GM10248 (cell line): ENCODE results near the gene LSM3.
"Not testable (repeated sequence)": the region's sequence is repeated elsewhere in the genome, so short reads cannot be mapped to it uniquely, and the experiment has no call there.

Experiments used
- CTCF ChIA-PET: fragments of 300-600 bp; sonication (Branson Sonifier 250); formaldehyde crosslinking; extraction: SDS; loops from one replicate; lab custom pipeline; 2021; ENCODE audit warnings: antibody characterized with exemption; lab: Yijun Ruan, JAX
- POLR2A ChIA-PET: fragments of 350-650 bp; sonication (Branson Sonifier 250); formaldehyde crosslinking; extraction: SDS; loops from one replicate; lab custom pipeline; 2020; ENCODE audit warnings: antibody characterized with exemption; lab: Yijun Ruan, JAX
- DNase-seq: peaks from one replicate; pipeline ENCODE4 v3.0.0; 2012; ENCODE audit errors: extremely low spot score
- CTCF ChIP-seq: IDR thresholded peaks from 2 replicates; pipeline ENCODE4 v1.5.1; 2012; ENCODE audit warnings: mild to moderate bottlenecking, low read depth; ENCODE audit errors: extremely low read depth, missing control alignments, control extremely low read depth

Gene LSM3

DNA sequence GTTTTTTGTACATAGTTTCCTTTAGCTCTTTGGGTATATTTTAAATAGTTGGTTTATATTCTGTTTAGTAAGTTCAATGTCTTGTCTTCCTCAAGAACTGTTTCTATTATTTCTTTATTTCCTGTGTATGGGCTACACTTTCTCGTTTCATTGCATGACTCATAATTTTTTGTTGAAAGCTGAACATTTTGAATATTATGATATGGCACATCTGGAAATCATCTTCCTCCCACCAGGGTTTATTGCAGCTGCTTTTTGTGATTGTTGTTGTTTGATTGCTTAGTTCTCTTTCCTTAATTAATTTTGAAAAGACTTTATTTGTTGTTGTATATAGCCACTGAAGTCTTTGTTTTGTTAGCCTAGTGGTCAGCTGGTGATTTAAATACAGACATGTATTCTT, 43.8 kb downstream of the LSM3 start:
- DNase-seq, result no peak
- no peak for TF ChIP-seq CTCF
- POLR2A ChIA-PET, result no interaction called here
- CTCF ChIA-PET, result interaction anchor here (3.0 kb wide), 1 partner anchor 19 kb away, joined by 18 read pairs; no protein-coding TSS in a partner anchor

- TF ChIP-seq CTCF, result no peak
- ChIA-PET CTCF (interaction anchor here (1.3 to 3.0 kb wide), 2 partner anchors 19 to 38 kb away, joined by 3 to 18 read pairs; no protein-coding TSS in a partner anchor), POLR2A (no interaction called here)
- DNase-seq, result no peak
These were observed 44.4 kb downstream of the LSM3 start for GRCh38 chr3:14222900-14223594.

DNA sequence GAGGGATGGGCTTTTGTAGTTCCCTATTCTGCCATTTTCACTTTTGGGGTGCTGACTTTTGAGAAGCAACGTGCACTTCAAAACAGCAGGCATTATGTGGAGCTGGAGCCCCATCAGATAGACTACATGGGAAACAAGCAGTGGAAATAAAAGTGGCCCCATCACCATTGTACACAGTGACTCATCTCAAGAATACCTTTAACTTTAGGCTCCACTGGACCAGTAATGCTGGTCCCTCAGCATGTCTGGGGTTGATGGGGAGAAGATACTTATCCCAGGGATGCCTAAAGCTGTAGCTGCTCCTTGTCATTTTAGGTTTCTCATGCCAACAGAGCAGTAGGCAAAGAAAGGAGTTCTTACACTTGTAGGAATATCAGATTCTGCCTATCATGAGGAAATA, 45.0 kb downstream of the LSM3 start:
- no peak for TF ChIP-seq CTCF
- no peak for DNase-seq

GRCh38 chr3:14224895-14225294, 46.3 kb downstream of the LSM3 start:
- POLR2A ChIA-PET, result no interaction called here
- TF ChIP-seq CTCF, result no peak
- CTCF ChIA-PET, result no interaction called here
- DNase-seq, result no peak

More for the DNA sequence above, 45.0 kb downstream of the LSM3 start:
- POLR2A ChIA-PET, result no interaction called here
- CTCF ChIA-PET, result interaction anchor here (1.3 to 3.0 kb wide), 2 partner anchors 20 to 37 kb away, joined by 3 to 18 read pairs; no protein-coding TSS in a partner anchor

DNA sequence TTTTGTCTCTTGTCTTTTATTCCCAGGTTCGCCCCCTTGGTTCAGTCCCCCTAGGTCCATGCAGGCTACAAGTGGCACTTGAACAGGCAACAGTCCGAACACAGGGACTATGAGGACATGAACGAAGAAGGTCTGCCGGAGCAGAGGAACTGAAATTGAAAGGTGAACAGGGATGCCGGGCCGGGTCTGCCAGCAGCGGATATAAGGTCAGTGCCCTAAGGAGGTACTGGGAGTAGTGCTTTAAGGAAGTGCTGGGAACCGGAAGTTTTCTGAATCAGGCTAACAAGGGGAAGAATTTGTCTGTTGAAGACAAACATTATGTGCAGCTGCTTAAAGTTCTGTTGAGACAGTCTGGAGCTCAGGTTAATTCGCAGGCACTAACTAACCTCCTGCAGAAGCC, 46.8 kb downstream of the LSM3 start:
- TF ChIP-seq CTCF, result no peak
- ChIA-PET CTCF (no interaction called here), POLR2A (no interaction called here)
- DNase-seq, result no peak

DNA sequence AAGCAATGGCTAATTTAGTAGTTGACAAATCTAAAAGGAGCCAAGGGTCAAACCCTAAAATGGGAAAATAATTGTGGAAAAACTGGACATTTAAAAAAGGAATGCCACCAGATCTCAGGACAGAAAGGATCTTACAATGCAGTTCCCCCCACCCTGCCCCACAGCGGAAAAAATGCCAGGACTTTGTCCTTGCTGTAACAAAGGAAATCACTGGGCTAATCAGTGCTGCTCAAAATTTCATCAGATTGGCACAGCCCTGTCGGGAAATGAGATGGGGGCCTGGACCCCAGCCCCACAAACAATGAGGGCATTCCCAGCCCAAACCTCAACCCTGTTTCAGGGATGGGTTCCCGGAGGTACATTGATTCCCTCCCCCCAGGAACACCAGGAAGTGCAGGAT, 47.7 kb downstream of the LSM3 start:
- CTCF ChIA-PET, DNase-seq, POLR2A ChIA-PET: not testable (repeated sequence)

DNA sequence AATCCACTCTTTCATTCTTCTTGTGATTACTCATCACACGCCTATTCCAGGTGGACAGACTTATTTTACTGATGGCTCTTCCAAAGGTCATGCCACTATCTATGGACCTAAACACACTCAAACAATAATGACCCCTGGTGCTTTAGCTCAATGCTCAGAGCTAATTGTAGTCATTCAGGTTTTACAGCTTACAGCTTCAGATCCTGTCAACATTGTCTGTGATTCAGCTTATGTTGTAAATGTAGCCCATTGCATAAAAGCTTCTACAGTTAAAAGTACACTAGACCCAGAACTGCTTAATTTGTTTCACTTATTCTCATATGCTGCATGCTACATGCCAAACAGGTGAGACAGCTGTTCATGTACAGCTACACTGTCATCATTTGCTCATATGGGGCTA, 49.2 kb downstream of the LSM3 start:
- DNase-seq, result no peak
- no peak for TF ChIP-seq CTCF
- POLR2A ChIA-PET, result no interaction called here
- CTCF ChIA-PET, result interaction anchor here (0.9 kb wide), 1 partner anchor 24 kb away, joined by 3 read pairs; no protein-coding TSS in a partner anchor
